ENCODE measurements around the gene ALPI.

Gene ALPI

DNA sequence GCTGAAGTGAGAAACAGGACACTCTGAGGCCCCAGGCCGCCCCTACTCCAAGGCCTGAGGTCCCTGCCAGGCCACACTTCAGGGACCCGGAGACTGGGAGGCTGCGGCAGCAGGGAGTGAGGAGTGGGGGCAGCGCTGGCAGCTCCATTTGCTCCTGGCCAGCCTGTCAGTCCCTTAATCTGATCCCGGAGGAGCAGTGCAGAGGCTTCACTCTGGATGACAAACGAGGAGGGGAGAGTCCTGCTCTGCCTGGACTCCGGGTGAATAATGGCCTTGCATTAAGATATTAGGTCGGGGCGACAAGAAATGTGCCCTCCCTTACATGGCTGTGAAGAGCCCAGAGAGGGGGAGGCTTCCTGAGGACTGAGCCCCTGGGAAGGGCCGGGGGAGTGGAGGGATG is 49.9 kb downstream of the ALPI start:
- Histone ChIP-seq H4K20me1 (peaks cover 7% of the 10 kb centered on the region; the same call in 1 of the 2 replicates), H3K4me3 (no peak overlapping the region), H3K27ac (no peak overlapping the region), H3K9ac (no peak overlapping the region), H3K4me2 (no peak overlapping the region), H3K36me3 (no peaks in the 10 kb centered on the region), H3K4me1 (peaks cover 25% of the 10 kb centered on the region), H3K27me3 (peaks cover 58% of the 10 kb centered on the region), H3K9me3 (no peaks in the 10 kb centered on the region)
- TF ChIP-seq Cebpa-rat (IDR thresholded peaks at IDR 0.05): no peak

DNA sequence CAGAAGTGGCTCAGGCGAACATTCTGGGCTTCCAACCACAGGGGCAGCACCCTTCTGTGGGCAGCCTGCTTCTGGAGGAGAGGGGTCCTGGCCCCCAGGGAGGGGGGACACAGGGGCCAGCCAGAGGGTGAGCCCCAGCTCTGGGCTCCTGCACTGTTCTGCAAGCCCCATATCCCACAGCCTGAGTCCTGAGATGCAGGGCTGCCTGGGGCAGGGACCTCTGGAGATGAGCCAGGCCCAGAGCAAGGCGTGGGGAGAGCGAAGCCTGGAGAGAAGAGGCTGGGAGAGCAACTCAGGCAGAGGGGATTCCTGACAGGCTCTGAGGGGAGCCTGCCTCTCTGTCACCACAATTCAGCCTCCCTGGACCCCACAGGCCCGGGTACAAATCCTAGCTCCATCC is 50.8 kb downstream of the ALPI start:
- Histone ChIP-seq H3K4me3 (no peak overlapping the region), H4K20me1 (peaks cover 12% of the 10 kb centered on the region; the same call in 1 of the 2 replicates), H3K4me1 (peaks cover 33% of the 10 kb centered on the region), H3K27ac (no peak overlapping the region), H3K4me2 (no peak overlapping the region), H3K36me3 (no peaks in the 10 kb centered on the region), H3K27me3 (peaks cover 55% of the 10 kb centered on the region), H3K9me3 (no peaks in the 10 kb centered on the region), H3K9ac (no peak overlapping the region)
- no peak for TF ChIP-seq Cebpa-rat (IDR thresholded peaks at IDR 0.05)

DNA sequence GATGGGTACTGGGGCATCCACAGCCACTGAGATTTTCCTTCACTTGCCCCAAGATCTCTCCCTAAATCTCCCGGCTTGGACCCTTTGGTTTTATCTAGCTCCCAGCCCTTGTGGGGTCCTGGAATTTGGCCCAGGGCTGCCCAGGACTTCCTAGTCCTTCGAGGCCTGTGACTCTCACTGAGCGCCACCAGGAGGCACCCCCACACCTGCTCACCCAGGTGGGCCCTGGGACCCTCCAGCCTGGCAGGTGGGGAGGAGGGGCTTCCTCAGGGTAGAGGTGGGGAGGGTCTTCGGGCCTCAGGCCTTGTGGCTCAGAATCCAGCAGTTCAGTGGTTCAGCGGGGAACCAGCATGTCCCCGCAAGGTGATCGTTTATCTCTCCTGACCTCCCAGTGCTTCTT is 52.3 kb downstream of the ALPI start:
- H3K4me1 ChIP-seq: peaks cover 38% of the 10 kb centered on the region
- peaks cover 13% of the 10 kb centered on the region; the same call in 1 of the 2 replicates for H4K20me1 ChIP-seq
- H3K4me3 ChIP-seq: no peak overlapping the region
- TF ChIP-seq Cebpa-rat (IDR thresholded peaks at IDR 0.05): no peak
- no peak overlapping the region for H3K4me2 ChIP-seq
- H3K36me3 ChIP-seq: no peaks in the 10 kb centered on the region
- peaks cover 41% of the 10 kb centered on the region for H3K27me3 ChIP-seq
- H3K9ac ChIP-seq: no peak overlapping the region
- no peak overlapping the region for H3K27ac ChIP-seq
- H3K9me3 ChIP-seq: no peaks in the 10 kb centered on the region
